HG03521 (cell line): Measurements from ENCODE around the gene ZSCAN10.
"Not testable (repeated sequence)": the region's sequence is repeated elsewhere in the genome, so short reads cannot be mapped to it uniquely, and the experiment has no call there.

Experiments used
- ATAC-seq: cut with Tn5 transposase; IDR thresholded peaks from one replicate; pipeline ENCODE4 v1.9.1; 2021; ENCODE audit warnings: mild to moderate bottlenecking, moderate library complexity; ENCODE audit not compliant: unreplicated experiment

Gene ZSCAN10

DNA sequence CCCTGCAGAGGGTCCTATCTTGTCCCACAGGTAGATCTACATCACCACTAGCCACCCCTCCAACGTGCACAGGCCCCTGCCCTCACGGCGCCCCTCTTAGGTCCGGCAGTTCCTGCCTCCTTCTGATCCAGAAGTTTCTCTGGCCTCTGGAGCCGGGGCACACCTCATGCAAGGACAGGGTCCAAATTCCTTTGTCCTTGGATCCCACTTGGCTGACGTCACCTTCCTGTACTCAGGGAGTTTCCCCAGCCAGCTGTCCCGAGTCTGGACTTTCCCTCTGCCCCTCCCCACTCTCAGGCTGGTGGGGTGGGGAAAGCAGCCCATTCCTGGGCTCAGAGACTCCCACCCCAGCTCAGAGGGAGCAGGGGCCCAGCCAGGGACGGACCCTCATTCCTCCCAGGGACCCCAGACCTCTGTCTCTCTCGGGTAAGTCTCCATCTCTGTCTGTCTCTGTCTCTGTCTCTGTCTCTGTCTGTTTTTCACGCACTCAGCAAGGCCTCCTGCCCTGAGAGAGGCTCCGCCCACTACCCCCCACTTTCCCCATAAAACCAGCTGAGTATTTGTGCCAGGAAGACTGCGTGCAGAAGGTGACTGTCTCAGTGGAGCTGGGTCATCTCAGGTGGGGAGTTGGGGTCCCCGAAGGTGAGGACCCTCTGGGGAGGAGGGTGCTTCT lies 33.9 kb downstream of the ZSCAN10 start, which contains the start of gene IL32:
Gene IL32, plus strand, starts transcription at position 572 of the 673 bp plus-strand sequence. CDS start 172 bp downstream, outside the sequence.
- no peak for ATAC-seq

DNA sequence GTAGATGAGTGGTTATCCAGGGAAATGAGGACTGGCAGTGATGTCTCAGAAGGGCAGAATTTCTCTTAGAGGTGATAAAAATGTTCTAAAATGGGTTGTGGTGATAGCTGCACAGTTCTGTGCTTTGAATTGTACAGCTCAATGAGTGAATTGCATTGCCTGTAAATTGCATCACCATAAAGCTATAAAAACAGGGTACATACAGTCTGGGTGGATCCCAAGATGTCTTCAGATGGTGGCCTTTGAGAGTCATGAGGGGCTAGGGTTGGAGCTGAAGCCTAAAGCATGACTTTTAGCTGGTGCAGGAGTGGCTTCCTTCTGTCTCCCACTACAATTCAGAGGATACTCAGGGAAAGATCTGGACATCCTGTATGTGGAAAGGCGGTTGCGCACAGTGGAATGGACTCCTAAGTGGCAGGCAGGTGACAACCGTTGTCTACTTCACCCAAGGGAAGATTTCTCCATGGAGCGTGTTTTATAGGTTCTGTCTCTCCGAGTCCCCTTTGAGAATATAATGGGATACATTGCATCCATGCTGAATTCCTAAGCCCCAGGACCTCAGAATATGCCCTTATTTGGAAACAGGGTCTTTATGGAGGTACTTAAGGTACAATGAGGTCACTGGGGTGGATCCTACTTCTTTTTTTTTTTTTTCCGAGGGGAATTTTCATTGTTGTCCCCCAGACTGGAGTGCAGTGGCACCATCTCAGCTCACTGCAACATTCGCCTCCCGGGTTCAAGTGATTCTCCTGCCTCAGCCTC lies 35.3 kb downstream of the ZSCAN10 start:
- no peak for ATAC-seq

DNA sequence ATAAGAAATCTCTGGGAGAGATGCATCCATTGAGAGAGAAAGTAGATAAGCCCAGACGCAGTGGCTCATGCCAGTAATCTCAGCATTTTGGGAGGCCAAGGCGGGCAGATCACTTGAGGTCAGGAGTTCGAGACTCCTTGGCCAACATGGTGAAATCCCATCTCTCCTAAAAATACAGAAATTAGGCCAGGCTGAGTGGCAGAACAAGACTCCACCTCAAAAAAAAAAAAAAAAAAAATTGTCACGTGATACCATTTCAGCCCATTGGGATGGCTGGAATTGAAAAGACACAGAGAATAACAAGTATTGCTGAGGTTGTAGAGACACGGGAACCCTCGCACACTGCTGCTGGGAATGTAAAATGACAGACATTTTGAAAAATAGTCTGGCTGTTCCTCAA lies 36.5 kb downstream of the ZSCAN10 start:
- no peak for ATAC-seq

DNA sequence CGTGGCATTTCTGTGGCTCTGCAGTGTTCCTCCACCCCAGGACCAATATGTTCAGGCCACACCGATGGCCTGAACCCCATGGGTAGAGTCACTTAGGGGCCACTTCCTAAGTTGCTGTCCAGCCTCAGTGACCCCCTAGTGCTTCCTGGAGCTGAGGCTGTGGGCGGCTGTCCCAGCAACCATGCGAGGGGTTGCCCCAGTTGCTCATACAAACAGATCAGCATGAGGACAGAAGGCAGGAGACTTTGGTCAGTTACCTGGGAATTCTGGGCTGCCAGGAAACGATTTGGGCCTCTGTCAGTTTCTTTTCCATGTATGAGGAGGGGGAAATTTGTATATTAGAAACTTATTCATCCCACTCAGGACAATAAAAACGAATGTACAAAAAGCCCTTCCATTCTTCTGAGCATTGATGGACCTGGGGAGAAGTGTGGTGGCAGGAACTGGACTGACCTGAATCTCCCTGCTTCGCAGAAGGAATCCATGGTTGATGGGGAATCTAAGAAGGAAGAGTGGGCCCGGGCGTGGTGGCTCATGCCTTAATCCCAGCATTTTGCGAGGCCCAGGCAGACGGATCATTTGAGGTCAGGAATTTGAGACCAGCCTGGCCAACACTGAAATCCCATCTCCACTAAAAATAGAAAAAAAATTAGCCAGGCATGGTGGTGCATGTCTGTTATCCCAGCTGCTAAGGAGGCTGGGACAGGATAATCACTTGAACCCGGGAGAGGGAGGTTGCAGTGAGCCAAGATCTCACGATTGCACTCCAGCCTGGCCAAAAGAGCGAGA lies 38.6 kb downstream of the ZSCAN10 start:
- ATAC-seq, result no peak

DNA sequence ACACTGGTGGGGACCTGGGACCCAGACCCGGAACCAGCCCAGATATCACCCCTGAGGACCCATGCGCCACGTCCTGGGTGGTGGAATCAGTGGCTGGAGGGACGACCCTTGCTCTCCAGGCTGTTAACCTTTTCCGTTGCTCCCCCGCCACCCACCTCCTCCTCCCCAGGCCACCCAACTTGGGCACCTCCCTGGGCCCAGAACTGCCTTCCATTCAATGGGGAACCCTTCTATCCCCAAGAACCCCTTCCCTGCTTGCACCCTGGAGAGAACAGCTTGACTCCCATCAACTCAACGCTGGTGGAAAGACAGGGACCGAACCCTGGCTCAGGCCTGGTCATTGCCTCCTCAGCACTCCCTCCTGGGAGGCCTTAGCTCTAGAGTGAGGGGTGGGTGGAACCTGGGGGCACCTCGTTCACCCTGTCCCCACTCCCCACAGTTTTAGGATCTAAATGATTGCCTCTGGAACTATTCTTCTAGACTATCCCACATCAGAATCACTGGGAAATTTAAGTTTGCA lies 39.3 kb downstream of the ZSCAN10 start:
- ATAC-seq, result peak; percentile 2

DNA sequence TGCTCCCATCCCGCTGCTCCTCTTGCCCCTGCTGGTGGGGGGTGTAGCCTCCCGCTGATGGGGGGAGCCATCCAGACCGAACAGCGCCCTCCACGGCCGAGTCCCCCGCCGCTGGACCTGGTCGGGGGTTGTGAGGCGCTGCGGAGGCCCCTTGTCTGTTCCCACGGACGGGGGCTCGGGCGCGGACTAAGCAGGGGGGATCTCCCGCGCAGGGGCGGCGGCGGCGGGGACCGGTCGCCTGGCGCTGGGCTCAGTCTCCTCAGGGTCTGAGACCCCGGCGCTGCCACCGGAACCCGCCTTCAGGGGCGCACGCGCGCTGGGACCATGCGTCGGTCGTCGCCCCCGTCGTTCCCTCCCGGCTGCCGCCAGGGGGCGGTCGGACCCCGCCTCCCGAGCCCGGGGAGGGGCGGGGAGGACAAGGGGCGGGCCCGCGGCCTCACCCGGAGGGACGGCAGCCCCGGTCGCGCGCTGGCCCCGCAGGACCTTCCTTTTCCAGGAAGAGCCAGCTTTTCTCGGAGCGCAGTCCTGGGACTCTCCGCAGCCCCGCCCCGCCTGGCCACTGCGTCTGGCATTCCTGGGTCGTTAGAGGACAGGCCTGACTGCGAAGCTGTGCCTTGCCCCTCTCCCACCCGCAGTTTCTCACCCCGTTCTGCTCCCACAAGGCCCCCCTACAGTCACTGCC lies 39.9 kb downstream of the ZSCAN10 start:
- ATAC-seq, result peak; percentile 70

DNA sequence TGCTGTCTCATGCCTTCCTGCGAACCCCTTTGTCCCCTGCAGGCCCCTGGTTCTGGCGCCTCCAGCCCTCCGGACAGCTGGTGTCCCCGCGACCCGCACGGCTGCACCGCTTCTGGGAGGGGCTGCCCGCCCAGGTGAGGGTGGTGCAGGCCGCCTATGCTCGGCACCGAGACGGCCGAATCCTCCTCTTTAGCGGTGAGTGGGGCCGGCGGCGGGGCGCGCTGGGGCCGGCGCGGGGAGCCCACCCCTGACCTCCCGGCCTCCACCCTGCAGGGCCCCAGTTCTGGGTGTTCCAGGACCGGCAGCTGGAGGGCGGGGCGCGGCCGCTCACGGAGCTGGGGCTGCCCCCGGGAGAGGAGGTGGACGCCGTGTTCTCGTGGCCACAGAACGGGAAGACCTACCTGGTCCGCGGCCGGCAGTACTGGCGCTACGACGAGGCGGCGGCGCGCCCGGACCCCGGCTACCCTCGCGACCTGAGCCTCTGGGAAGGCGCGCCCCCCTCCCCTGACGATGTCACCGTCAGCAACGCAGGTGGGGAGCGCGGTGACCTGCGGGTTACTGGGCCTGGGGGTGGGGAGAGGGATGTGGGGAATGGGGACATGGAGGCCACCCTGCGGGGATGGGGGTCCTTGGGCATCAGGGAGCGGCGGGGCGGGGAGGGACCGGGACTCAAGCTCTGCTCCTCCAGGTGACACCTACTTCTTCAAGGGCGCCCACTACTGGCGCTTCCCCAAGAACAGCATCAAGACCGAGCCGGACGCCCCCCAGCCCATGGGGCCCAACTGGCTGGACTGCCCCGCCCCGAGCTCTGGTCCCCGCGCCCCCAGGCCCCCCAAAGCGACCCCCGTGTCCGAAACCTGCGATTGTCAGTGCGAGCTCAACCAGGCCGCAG lies 40.7 kb downstream of the ZSCAN10 start:
- peak; percentile 17 for ATAC-seq

DNA sequence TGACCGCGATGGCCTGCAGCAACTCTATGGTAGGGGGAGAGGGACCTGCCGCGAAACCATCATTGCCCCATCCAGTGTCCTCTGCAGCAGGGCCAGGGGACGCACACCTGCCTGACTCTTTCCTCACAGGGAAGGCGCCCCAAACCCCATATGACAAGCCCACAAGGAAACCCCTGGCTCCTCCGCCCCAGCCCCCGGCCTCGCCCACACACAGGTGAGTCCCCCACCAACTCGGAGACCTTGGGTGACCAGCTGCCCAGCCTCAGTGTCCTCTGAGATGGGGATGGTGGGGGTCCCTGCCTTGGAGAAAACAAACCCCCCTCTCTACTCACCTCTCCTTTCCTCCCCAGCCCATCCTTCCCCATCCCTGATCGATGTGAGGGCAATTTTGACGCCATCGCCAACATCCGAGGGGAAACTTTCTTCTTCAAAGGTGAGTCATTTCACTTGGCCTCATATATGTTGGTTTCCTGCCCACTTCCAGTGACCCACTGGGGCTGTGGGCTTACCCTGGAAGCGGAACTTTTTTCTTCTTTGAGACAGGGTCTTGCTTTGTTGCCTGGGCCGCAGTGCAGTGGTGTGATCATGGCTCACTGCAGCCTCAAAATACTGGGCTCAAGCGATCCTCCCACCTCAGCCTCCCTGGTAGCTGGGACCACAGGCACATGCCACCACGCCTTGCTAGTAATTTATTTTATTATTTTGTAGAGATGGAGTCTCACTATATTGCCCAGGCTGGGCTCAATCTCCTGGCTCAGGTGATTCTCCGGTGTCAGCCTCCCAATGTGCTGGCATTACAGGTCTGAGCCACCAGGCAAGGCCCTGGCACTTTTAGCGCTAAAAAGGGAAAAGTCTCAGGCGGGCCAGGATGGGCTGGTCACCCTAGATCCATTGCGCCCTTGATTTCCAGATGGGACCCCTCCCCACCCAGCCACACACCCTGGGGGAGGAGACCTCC lies 41.6 kb downstream of the ZSCAN10 start:
- no peak for ATAC-seq

DNA sequence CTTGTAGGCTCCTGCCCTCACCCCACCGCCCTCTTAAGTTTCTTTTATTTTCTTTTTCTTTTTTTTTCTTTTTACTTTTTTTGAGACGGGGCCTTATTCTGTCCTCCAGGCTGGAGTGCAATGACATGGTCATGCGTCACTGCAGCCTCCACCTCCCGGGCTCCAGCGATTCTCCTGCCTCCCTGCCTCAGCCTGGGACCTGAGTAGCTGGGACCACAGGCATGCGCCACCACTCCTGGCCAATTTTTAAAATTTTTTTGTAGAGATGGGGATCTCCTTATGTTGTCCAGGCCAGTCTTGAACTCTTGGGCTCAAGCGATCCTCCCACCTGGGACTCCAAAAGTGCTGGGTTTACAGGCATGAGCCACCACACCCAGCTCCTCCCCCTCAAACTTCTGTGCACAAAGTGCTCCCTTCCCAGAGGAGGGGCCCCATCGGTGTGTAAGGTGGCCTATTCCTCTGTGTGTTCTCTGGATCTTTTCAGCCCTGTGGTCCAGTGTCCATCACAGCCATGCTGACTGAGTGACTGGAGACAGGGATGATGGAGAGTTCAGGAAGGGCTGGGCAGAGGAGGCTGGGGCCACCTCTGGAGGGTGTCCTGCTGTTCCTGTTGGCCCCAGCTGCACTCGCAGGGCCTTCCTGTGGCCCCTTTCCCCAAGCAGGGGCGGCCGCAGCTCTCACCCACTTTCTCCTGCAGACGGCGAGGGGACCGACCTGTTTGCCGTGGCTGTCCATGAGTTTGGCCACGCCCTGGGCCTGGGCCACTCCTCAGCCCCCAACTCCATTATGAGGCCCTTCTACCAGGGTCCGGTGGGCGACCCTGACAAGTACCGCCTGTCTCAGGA lies 42.5 kb downstream of the ZSCAN10 start:
- no peak for ATAC-seq

DNA sequence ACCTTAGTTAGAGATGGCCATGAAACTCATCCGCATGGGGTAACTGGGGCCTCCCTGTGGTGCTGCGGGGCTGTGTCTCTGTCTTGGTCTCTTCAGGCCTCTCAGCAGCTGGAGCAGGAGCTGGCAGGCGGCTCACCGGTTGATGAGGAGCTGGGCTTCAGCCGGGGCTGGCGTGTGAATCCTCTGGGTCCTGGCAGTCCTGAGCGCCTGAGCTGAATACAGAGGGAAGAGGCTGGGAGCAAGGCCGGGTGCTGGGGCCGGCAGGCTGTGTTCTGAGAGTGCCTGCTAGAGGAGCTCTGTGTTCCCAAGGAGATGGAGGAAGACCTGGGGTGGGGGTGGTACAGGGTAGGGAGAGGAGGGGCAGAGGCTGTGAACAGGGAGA lies 43.4 kb downstream of the ZSCAN10 start:
- not testable (repeated sequence) for ATAC-seq

DNA sequence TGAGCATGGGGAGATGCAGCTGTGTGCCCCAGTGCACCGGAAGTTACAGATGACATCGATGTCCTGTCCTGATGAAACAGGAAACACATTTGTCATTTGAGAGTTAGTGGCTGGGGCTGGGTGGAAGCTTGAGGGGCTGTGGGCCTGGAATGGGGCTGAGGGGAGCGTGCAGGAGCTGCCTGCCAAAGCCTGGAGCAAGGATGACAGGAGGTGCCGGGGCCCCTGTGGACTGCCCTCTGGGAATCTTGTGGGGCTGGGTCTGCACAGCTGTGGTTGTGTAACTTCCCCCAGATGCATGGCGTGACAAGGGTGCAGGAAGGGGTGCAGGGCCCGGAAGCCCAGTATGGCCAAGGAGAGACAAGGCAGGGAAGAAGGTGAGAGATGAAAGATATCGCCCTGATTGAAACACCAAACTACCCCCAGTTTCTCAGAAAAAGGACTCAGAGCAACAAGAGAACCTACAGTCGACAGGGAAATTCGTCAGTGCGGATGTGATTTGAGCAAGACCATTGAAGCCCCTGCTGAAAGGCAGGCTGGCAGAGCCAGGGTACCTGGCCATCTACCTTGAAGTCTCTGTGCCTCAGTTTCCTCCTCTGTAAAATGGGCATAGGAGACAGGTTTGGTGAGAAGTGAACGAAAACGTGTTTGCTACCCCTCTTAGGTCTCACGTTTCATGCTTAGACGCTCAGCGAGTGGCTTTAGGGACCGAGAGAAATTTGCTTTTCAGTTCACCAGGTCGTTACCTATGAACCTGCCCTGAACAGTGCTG lies 43.9 kb downstream of the ZSCAN10 start:
- no peak for ATAC-seq

DNA sequence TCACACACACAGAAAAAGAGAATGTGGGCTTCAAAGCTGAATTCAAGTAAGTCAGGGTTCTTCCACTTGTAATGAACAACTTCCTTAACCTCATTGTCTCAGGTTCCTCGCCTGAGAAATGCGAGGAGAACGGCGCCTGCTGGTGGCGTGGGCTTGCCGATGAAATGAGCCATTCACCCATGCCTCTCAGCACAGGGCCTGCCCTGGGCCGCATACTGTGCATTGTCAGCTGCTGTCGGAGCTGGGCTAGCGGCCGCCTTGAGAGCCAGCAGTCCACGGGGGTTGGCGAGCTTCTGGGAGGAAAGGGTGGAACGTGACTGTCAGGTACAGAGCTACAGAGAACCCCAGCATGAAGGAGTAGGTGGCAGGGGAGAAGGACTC lies 45.8 kb downstream of the ZSCAN10 start:
- not testable (repeated sequence) for ATAC-seq

DNA sequence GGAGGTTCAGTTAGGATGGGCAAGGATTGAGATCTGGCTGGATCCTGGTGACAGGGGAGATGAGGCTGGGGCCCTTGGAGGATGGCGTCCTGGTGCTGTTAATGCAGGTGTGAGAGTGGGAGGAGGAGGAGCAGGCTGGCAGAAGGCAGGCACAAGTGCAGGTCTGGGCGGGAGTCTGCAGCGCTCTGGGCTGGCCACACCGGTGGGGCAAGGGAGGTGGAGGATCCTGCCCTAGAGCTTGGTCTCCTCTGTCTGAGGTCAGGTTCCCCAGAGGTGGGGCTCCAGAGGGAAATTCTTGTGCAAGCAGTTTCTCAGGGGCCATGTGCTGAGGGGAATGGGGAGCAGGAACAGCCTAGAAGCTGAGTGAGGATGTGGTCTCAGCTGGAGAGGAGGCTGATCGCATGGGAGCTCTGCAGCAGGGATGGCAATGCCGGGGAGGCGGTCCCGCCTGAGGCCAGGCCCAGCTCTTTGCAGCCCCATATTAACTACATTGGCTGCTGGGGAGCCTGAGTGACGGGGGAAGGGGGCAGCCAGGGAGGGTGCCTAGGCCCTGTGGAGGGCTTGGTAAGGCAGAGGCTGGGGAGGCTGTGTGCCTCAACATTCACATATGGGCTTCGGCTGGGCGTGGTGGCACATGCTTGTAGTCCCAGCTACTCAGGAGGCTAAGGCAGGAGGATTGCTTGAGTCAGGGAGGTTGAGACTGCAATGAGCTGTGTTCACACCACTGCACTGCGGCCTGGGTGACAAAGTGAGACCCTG lies 46.3 kb downstream of the ZSCAN10 start:
- not testable (repeated sequence) for ATAC-seq

DNA sequence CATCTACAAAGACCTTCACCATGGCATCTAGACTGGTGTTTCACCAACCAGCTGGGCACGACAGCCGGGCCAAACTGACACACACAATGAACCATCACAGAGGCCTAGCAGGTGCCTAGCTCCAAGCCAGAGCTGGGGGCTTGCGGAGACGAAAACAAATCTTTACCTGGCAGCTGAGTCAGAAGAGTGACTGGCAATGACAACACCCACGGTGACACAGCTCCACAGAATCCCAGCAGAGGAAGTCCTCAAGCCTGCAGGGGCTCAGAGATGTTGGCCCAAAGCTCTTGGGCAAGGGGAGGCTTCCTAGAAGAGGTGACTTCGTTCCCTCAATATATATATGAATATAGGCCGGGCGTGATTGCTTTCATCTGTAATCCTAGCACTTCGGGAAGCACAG lies 47.6 kb downstream of the ZSCAN10 start:
- no peak for ATAC-seq

DNA sequence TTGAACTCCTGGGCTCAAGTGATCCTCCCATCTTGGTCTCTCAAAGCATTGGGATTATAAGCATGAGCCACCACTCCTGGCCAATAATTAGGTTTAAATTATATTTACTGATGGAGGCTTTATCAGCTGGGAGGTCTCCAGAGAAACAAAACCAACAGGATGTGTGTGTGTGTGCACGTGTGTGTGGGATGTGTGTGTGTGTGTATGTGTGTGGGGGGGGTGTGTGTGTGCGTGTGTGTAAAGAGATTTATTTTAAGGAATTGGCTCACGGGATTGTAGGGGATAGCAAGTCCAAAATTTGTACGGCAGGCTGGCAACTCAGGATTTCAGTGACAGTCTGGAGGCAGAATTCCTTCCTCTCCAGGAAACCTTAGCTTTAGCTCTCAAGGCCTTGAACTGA lies 48.1 kb downstream of the ZSCAN10 start:
- no peak for ATAC-seq

DNA sequence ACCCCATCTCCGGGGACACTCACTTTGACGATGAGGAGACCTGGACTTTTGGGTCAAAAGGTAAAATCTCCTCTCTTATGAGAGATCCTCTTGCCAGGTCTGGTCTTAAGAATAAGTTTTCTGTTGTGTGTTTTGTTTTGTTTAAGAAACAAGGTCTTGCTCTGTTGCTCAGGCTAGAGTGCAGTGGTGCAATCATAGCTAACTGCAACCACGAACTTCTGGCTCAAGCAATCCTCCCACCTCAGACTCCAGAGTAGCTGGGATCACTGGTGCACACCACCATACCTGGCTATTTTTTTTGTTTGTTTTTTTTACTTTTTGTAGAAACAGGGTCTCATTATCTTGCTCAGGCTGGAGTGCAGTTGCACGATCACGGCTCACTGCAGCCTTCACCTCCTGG lies 48.6 kb downstream of the ZSCAN10 start:
- no peak for ATAC-seq
